Activated T-cell treated with anti-CD3 and anti-CD28 coated beads, Interleukin-2, amount 50 U/mL, for 72 hours (primary cell): Measurements from ENCODE around the gene GREB1L. TPM values are rescaled to one million over a fixed set of nuclear protein-coding genes. Genes with fewer than 3 reads are reported as not detected.

Source experiments
- ATAC-seq, 2 donors: fragments of 150-1000 bp; cut with Tn5 transposase; replicated peaks in 1 of 2; 2 replicates each; pipeline ENCODE4 v1.10.0; 2021; ENCODE audit warnings: moderate library complexity in 2 of 2, mild to moderate bottlenecking in 1 of 2
- DNase-seq, 2 donors: peaks; one replicate each; pipeline ENCODE4 v3.0.0; 2021 to 2022; ENCODE audit warnings: mixed read lengths in 1 of 2
- H3K27ac Mint-ChIP-seq: one replicate; pipeline ENCODE4 v1.8.0; 2022; ENCODE audit warnings: mild to moderate bottlenecking, moderate library complexity, mixed read lengths
- H3K27me3 Mint-ChIP-seq: one replicate; pipeline ENCODE4 v1.8.0; 2022; ENCODE audit warnings: low read depth, mixed read lengths
- H3K36me3 Mint-ChIP-seq, 2 donors: one replicate each; pipeline ENCODE4 v1.8.0; 2022; ENCODE audit warnings: mixed read lengths in 2 of 2, mild to moderate bottlenecking in 1 of 2; ENCODE audit not compliant: insufficient read depth in 2 of 2
- H3K4me1 Mint-ChIP-seq: one replicate; pipeline ENCODE4 v1.8.0; 2022; ENCODE audit warnings: low read depth, mixed read lengths
- H3K4me3 Mint-ChIP-seq, 2 donors: one replicate each; pipeline ENCODE4 v1.8.0; 2022; ENCODE audit warnings: mild to moderate bottlenecking in 2 of 2, mixed read lengths in 2 of 2, moderate library complexity in 2 of 2
- H3K9me3 Mint-ChIP-seq, 2 donors: one replicate each; pipeline ENCODE4 v1.8.0; 2022; ENCODE audit warnings: mixed read lengths in 2 of 2
- total RNA-seq, 2 donors: library from RNA; stranded (reverse); gene quantifications; one replicate each; pipeline ENCODE4 v1.2.3, GENCODE V29; 2022

Gene GREB1L
- total RNA-seq, 2 donors from 2014 or later, result not detected

GRCh38 chr18:21479721-21480120, 237.7 kb downstream of the GREB1L start:
- ATAC-seq (no peak), DNase-seq (no peak)
- Mint-ChIP-seq H3K9me3 (no peaks in the 10 kb centered on the region), H3K4me1 (no peaks in the 10 kb centered on the region), H3K4me3 (no peak overlapping the region), H3K27ac (no peak overlapping the region), H3K36me3 (no peaks in the 10 kb centered on the region), H3K27me3 (peaks cover 20% of the 10 kb centered on the region)

DNA sequence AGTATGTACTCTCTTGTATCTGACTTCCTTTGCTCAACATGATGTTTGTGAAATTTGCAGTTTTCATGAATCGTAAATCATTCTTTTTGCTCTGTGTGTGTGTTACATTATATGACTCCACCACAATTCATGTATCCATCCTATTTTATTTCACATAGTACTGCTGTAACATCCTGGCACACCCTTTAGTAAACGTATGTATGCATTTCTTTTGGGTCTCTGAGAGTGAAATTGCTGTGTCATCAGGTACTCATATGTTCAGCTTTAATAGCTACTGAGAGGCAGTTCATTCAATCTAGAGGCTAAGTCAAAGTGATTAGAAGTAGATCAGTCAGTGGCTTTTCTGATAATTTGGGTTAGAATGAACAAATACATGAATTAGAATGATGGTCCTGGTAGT, 239.7 kb downstream of the GREB1L start:
- DNase-seq (no peak), ATAC-seq (no peak)
- H3K36me3 Mint-ChIP-seq, result no peaks in the 10 kb centered on the region
- H3K4me1 Mint-ChIP-seq, result no peaks in the 10 kb centered on the region
- H3K4me3 Mint-ChIP-seq, result no peak overlapping the region
- H3K9me3 Mint-ChIP-seq, result no peaks in the 10 kb centered on the region
- peaks cover 14% of the 10 kb centered on the region for H3K27me3 Mint-ChIP-seq
- H3K27ac Mint-ChIP-seq, result no peak overlapping the region

DNA sequence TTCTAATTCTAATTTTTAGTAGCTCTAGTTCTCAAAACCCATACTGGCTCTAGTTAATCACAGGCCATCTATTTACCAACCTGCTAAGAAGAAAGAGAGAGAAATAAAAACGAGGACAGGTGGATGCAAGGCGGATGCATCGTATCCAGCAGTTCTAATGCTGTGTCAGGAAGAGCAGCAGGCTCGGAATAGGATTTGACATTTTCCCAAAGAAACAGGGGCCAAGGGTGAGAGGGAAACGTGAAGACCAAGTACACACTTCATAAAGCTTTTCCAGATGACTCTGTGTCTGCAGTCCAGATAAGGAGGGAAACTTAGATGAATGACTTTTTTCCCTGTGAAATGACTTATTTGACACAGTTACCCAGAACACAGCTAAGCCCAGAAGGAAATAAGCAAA, 241.0 kb downstream of the GREB1L start:
- Mint-ChIP-seq H3K9me3 (no peaks in the 10 kb centered on the region), H3K36me3 (no peaks in the 10 kb centered on the region), H3K4me1 (no peaks in the 10 kb centered on the region), H3K27me3 (peaks cover 14% of the 10 kb centered on the region), H3K27ac (no peak overlapping the region), H3K4me3 (no peak overlapping the region)
- DNase-seq (no peak), ATAC-seq (no peak)

- ATAC-seq, result no peak
- no peaks in the 10 kb centered on the region for H3K4me1 Mint-ChIP-seq
- H3K36me3 Mint-ChIP-seq, result no peaks in the 10 kb centered on the region
- H3K27me3 Mint-ChIP-seq, result peaks cover 14% of the 10 kb centered on the region
- no peak overlapping the region for H3K27ac Mint-ChIP-seq
- H3K4me3 Mint-ChIP-seq, result no peak overlapping the region
- H3K9me3 Mint-ChIP-seq, result no peaks in the 10 kb centered on the region
- no peak for DNase-seq
Observed at GRCh38 chr18:21484851-21485636, 243.0 kb downstream of the GREB1L start.

DNA sequence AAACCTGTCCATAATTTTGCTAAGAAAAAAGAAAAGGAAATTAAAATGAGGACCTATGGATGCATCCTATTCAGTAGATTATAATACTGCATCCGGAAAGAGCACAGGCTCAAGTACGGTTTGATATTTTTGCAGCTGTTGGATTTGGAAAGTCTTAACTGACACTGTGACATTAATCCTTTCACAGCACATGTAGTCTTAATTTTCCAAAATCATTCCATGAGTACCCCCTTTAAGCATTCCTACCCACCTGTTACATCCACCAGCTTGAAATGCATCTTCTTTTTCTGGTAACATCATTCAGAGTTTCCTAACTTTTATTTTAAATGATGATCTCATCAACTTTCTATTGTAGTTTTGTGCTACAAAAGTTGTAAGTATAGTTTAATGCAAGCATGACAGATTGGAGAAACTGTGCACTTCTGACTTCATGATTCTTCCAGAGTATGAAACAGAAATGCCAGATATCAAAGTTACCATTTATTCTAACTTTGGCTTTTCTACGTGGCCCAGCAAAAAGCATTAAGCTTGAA, 244.9 kb downstream of the GREB1L start:
- no peak for ATAC-seq

DNA sequence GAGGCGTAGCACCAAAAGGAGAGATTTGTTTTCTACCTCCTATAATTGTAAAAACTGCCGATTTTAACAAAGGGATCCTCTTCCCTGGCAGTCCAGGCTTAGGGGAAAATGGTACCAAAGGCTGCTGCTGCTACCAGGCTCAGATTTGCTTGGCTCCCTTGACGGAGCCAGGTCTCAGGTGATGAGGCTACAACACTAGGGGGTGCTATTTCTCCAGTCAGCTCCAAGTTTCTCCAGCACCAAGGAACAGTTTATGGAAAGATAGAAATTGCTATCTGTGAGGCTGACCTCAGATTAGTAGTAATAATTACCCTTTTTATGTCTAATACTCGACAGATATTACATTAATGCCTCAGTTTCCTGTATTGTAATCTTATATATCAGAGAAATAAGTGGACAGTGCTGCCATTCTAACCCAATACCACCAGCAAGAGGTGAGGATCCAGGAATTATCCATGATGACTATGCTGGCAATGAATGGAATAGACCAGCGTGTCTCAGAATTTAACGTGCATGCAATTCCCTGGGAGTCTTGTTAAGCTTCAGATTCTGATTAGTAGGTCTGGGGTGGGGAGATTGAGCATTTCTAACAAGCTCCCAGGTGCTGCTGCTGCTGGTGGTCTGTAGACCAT, 247.2 kb downstream of the GREB1L start:
- Mint-ChIP-seq H3K27me3 (no peaks in the 10 kb centered on the region), H3K27ac (no peak overlapping the region), H3K4me1 (no peaks in the 10 kb centered on the region), H3K9me3 (no peaks in the 10 kb centered on the region), H3K4me3 (no peak overlapping the region), H3K36me3 (no peaks in the 10 kb centered on the region)
- ATAC-seq, result peak; percentile 51 to 58
- peak; percentile 26 to 41 for DNase-seq

More for the DNA sequence above, 244.9 kb downstream of the GREB1L start:
- DNase-seq, result no peak
- Mint-ChIP-seq H3K4me3 (no peak overlapping the region), H3K9me3 (no peaks in the 10 kb centered on the region), H3K27me3 (peaks cover 2% of the 10 kb centered on the region), H3K36me3 (no peaks in the 10 kb centered on the region), H3K27ac (no peak overlapping the region), H3K4me1 (no peaks in the 10 kb centered on the region)

DNA sequence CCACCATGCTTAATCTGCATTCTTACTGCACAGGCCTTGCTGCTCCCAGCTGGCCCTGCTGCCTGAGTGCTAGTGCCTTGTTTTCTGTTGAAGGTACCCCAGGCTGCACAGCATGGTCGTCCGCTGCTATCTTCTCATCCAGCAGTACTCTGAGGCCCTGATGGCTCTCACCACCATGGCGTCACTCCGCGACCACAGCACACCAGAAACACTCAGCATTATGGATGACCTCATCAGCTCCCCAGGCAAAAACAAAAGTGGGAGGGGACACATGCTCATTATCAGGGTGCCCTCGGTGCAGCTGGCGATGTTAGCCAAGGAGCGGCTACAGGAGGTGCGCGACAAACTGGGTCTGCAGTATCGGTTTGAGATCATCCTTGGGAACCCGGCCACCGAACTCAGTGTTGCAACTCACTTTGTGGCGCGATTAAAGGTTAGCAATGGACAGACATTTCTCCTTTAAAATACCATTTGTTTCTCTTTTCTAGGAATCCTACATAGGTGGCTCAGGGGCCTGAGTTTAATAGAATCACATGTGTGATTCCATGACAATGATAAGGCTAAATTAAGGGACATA, 248.0 kb downstream of the GREB1L start:
- no peaks in the 10 kb centered on the region for H3K9me3 Mint-ChIP-seq
- no peaks in the 10 kb centered on the region for H3K4me1 Mint-ChIP-seq
- H3K27ac Mint-ChIP-seq, result no peak overlapping the region
- no peak for ATAC-seq
- no peaks in the 10 kb centered on the region for H3K27me3 Mint-ChIP-seq
- H3K4me3 Mint-ChIP-seq, result no peak overlapping the region
- H3K36me3 Mint-ChIP-seq, result no peaks in the 10 kb centered on the region
- no peak for DNase-seq

DNA sequence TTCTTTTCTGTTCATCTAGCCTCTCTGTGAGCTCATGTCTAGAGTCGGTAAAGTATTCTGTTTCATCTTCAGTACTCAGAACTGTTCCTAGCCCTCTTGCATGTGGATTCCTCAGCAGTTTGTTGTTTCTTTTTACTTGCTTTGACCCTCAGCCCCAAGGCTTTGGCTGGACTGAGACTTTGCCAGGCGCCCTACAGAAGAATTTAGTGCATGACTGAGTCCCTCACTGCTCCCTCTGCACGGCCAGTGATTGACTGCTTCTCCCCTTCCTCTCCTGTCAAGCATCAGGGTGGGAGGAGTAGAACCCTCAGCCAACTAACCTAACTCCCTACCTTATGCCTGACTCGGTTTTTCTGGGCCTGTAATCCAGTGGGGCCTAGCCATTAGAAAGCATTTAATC, 248.7 kb downstream of the GREB1L start:
- no peaks in the 10 kb centered on the region for H3K27me3 Mint-ChIP-seq
- H3K4me3 Mint-ChIP-seq, result no peak overlapping the region
- DNase-seq (no peak), ATAC-seq (no peak)
- no peaks in the 10 kb centered on the region for H3K36me3 Mint-ChIP-seq
- H3K9me3 Mint-ChIP-seq, result no peaks in the 10 kb centered on the region
- no peaks in the 10 kb centered on the region for H3K4me1 Mint-ChIP-seq
- no peak overlapping the region for H3K27ac Mint-ChIP-seq

- no peak overlapping the region for H3K27ac Mint-ChIP-seq
- DNase-seq (no peak), ATAC-seq (no peak)
- H3K36me3 Mint-ChIP-seq, result no peaks in the 10 kb centered on the region
- H3K4me3 Mint-ChIP-seq, result no peak overlapping the region
- H3K27me3 Mint-ChIP-seq, result no peaks in the 10 kb centered on the region
- H3K4me1 Mint-ChIP-seq, result no peaks in the 10 kb centered on the region
- no peaks in the 10 kb centered on the region for H3K9me3 Mint-ChIP-seq
Observed at GRCh38 chr18:21496277-21496835, 254.3 kb downstream of the GREB1L start.

GRCh38 chr18:21499997-21500396, 258.0 kb downstream of the GREB1L start:
- no peak for ATAC-seq
- H3K4me3 Mint-ChIP-seq, result no peak overlapping the region
- H3K9me3 Mint-ChIP-seq, result no peaks in the 10 kb centered on the region
- DNase-seq, result no peak
- no peaks in the 10 kb centered on the region for H3K27me3 Mint-ChIP-seq
- H3K4me1 Mint-ChIP-seq, result no peaks in the 10 kb centered on the region
- H3K36me3 Mint-ChIP-seq, result no peaks in the 10 kb centered on the region
- H3K27ac Mint-ChIP-seq, result no peak overlapping the region

GRCh38 chr18:21502661-21503060, 260.6 kb downstream of the GREB1L start:
- ATAC-seq, result no peak
- no peak for DNase-seq
- H3K4me3 Mint-ChIP-seq, result no peak overlapping the region
- no peaks in the 10 kb centered on the region for H3K4me1 Mint-ChIP-seq
- no peak overlapping the region for H3K27ac Mint-ChIP-seq
- no peaks in the 10 kb centered on the region for H3K9me3 Mint-ChIP-seq
- H3K27me3 Mint-ChIP-seq, result no peaks in the 10 kb centered on the region
- no peaks in the 10 kb centered on the region for H3K36me3 Mint-ChIP-seq

DNA sequence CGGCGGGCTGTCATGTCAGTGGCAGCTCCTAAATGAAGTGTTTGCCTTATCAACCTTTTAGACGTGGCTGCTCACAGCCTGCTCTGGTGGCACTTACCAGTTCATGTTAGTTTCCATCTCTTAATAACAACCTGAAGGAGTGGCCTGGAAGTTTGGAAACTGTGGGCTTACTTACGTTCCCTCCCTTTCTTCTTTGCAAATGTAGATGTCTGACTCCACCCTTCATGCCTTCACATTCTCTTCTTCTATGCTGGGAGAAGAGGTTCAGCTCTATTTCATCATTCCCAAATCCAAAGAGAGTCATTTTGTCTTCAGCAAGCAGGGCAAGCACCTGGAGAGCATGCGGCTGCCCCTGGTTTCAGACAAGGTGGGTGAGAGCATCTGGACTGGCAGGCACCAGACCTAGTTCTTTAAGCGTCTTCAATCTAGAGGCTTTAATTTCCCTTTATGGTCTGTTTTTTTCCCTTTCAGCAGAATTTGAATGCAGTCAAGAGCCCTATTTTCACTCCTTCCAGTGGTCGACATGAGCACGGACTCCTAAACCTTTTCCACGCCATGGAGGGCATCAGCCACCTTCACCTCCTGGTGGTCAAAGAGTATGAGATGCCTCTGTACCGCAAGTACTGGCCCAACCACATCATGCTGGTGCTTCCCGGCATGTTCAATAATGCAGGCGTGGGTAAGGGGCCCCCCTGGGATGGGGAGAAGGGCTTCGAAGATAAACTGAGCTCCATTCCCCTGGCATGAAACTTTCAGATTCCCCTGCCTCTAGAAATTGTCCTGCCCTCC, 266.1 kb downstream of the GREB1L start:
- H3K27ac Mint-ChIP-seq, result no peak overlapping the region
- H3K27me3 Mint-ChIP-seq, result no peaks in the 10 kb centered on the region
- peaks cover 0 to 2% of the 10 kb centered on the region in 2 donors for H3K9me3 Mint-ChIP-seq
- peaks cover 2 to 3% of the 10 kb centered on the region in 2 donors for H3K36me3 Mint-ChIP-seq
- H3K4me1 Mint-ChIP-seq, result no peaks in the 10 kb centered on the region
- ATAC-seq (no peak), DNase-seq (no peak)
- H3K4me3 Mint-ChIP-seq, result no peak overlapping the region
